RPMI8226 (cell line): ENCODE results near the gene SLC6A9.
A peak's percentile ranks its signal among the peaks of the same experiment; 100 is the strongest.

Experiments
- DNase-seq: peaks from one replicate; pipeline ENCODE4 v3.0.0-alpha.2; 2015

The SLC6A9 gene

GRCh38 chr1:44047131-44047530 lies 15.9 kb upstream of the SLC6A9 start:
- DNase-seq = no peak

- DNase-seq = no peak
Observed at GRCh38 chr1:44045064-44045463, 13.8 kb upstream of the SLC6A9 start.

- no peak for DNase-seq
Observed at GRCh38 chr1:44044071-44044801, 13.0 kb upstream of the SLC6A9 start.

- DNase-seq = no peak
Observed at GRCh38 chr1:44043176-44044070, 12.2 kb upstream of the SLC6A9 start.

- DNase-seq = no peak
Observed at GRCh38 chr1:44040846-44041245, 9.6 kb upstream of the SLC6A9 start.

GRCh38 chr1:44040418-44040817 lies 9.2 kb upstream of the SLC6A9 start:
- DNase-seq = no peak

GRCh38 chr1:44038876-44039657 lies 7.8 kb upstream of the SLC6A9 start:
- DNase-seq = no peak

GRCh38 chr1:44037154-44037553 lies 5.9 kb upstream of the SLC6A9 start:
- DNase-seq = no peak

- peak; percentile 85 for DNase-seq
Observed at GRCh38 chr1:44036409-44037139, 5.3 kb upstream of the SLC6A9 start.

- peak; percentile 23 for DNase-seq
Observed at GRCh38 chr1:44035726-44036408, 4.6 kb upstream of the SLC6A9 start.

GRCh38 chr1:44034976-44035716 lies 3.9 kb upstream of the SLC6A9 start:
- no peak for DNase-seq

- no peak for DNase-seq
Observed at GRCh38 chr1:44034423-44034822, 3.2 kb upstream of the SLC6A9 start.

- DNase-seq = no peak
Observed at GRCh38 chr1:44033756-44034155, 2.5 kb upstream of the SLC6A9 start.

- DNase-seq = no peak
Observed at GRCh38 chr1:44033041-44033575, 1.8 kb upstream of the SLC6A9 start.

- DNase-seq = peak; percentile 39
Observed at GRCh38 chr1:44032170-44032790, 1.0 kb upstream of the SLC6A9 start.

- DNase-seq = peak; percentile 69
Observed at GRCh38 chr1:44030605-44031251, 534 bp downstream of the SLC6A9 start.

- DNase-seq = peak; percentile 98
Observed at GRCh38 chr1:44029911-44030604, 1.2 kb downstream of the SLC6A9 start.

- DNase-seq = no peak
Observed at GRCh38 chr1:44029260-44029910, 1.9 kb downstream of the SLC6A9 start.

GRCh38 chr1:44027320-44027719 lies 3.9 kb downstream of the SLC6A9 start:
- no peak for DNase-seq
